GM21723 (cell line): ENCODE results near the gene WDR75.

ENCODE experiments used
- ATAC-seq: cut with Tn5 transposase; IDR thresholded peaks from one replicate; pipeline ENCODE4 v1.9.1; 2021; ENCODE audit warnings: mild to moderate bottlenecking, moderate library complexity; ENCODE audit not compliant: unreplicated experiment

The WDR75 gene

DNA sequence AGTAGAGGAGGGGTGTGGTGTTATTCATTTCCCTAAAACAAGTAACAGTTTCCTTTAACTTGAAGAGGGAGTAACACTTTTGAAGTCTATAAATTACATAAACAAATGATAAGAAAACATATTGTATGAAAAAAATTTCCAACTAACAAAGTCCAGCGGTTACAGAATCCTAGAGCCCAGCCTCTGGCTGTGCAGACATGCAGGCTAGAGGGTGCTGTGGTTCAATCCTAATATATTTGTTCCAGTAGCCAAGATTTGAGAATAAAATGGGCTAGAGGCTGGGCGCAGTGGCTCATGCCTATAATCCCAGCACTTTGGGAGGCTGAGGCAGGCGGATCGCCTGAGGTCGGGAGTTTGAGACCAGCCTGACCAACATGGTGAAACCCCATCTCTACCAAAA, 56.9 kb downstream of the WDR75 start:
- no peak for ATAC-seq

- ATAC-seq, result no peak
Measured at GRCh38 chr2:189499137-189499536, 57.9 kb downstream of the WDR75 start.

DNA sequence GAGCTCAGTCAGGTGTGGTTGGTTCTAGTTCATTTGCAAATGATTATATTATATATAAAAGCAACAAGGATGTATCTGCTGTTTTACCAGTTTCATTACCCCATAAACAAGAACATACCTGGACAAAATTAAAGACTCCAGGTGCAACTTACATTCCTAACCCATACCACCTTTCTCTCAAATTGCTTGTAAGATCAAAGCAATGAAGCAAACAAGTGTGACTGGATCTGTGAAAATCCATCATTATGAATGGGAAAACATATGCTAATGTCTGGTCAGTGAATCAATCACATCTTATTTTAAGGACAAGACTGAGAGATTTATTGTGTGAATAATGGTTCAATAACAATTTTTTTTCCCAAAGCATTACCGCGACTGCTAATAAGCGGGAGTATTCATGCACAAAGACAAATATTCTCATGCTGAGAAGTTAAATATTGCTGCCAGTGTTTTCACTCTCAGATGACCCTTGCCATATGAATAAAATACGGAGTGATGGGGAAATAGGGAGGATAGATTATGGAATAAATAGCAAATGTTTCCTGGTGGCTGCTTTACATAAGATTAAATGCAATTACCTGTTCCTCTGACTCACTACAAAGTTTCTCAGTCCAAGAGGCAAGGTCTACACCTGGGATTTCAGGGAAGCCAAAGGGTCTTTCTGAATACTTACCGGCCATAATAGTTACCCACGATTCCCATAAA, 59.3 kb downstream of the WDR75 start:
- ATAC-seq, result no peak

GRCh38 chr2:189501487-189501886, 60.2 kb downstream of the WDR75 start:
- ATAC-seq, result no peak

DNA sequence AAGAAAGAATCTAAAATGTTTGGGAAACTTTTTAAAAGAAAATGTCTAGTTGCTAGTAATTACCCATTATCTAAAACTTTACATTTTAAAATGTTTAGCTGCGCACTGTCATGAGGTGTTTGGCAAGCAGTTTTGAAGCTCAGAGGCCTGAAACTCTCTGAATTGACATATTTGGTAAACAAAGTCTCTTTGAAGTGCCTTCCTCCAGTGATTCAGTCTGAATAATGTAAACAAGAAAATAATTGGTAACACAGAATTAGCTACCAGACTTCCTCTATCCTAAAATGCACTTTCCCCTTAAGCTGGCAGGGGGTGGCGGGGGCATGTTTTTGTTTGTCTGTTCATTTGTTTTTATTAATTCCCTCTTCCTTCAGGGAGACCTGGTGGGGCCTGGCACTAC, 61.4 kb downstream of the WDR75 start:
- no peak for ATAC-seq

GRCh38 chr2:189504238-189504637, 63.0 kb downstream of the WDR75 start:
- no peak for ATAC-seq

DNA sequence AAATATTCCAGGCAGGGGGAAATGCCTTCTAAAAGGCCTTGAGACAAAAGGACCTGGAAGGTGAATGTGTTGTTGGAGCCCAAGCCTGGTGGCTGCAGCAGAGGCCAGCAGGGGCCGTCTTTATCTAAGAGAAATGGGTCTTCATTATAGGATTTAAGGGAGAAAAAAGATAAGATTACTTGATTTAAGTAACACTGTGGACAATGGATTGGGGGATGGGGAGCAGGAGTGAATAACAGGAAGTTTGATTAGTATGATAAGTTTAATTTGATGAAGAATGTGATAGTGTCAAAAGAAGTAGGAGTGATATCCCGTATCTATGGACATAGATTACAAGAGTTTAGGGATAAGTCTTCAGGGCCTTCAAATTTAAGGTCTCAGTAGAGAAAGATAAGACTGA, 64.2 kb downstream of the WDR75 start:
- no peak for ATAC-seq

GRCh38 chr2:189506514-189506976, 65.3 kb downstream of the WDR75 start:
- no peak for ATAC-seq

DNA sequence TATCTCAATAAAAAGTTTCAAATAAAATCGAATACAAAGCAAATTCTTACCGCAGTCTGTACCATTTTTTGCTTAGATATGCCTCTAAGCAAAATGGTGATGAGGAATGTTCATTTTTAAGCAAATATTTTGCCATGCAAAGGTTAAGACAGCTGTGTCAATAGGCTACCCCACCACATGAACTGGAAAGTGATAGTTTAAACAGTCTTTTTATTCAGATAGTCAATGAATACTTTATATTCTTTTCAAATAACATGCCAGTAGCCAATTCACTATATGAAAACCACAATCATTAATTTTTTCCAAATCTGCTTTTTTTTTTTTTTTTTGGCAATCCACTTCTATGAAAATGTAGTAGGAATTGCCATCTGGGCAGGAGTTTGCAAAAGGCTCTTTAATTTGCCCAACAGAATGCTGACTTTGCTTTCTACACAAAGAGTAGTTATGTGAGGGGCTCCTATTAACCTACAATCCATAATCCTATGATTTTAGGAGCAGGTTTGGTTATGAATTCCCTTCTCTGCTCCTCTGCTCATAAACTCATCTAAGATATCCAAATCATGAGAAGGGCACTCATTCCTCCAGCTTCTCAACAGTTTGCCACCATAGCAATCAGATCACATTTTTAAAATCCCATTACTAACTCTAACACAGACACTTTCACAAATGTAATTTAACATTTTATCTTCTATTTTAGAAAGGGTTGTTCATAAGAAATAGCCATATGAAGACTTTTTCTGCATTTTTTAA, 70.1 kb downstream of the WDR75 start:
- no peak for ATAC-seq

DNA sequence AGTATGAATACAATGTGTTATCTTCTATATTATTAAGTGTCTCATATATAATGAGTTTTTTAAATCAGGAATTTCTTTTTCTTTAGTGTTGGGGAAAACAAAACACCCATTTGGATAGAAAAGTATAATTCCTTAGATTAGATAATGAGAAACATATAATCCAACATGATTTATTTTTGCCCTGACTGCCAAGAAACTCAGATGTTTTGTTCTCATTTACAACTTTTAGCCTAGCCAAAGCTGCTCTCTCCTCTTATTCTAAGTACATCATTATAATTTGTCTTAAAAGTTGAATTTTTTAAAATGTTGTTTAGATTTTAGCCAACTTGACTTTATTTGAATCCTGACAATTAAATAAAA, 70.7 kb downstream of the WDR75 start:
- no peak for ATAC-seq

DNA sequence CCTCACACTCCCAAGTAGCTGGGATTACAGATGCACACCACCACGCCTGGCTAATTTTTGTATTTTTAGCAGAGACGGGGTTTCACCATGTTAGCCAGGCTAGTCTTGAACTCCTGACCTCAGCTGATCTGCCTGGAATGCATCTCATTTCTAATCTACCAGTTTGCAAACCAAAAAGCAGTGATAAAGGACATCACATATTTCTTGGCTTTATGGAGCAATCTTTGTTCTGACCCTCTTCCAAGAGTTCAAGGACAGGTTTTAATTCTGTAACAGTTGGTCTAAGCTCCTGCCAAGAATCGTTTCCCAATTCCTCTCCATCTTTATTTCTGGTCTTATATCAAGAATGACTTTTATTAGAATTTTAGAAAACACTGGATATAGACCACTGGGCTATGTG, 71.6 kb downstream of the WDR75 start:
- ATAC-seq, result no peak

- no peak for ATAC-seq
Measured at GRCh38 chr2:189514104-189514503, 72.8 kb downstream of the WDR75 start.

- no peak for ATAC-seq
Measured at GRCh38 chr2:189515264-189515663, 74.0 kb downstream of the WDR75 start.

GRCh38 chr2:189516546-189516945, 75.3 kb downstream of the WDR75 start:
- ATAC-seq, result no peak

DNA sequence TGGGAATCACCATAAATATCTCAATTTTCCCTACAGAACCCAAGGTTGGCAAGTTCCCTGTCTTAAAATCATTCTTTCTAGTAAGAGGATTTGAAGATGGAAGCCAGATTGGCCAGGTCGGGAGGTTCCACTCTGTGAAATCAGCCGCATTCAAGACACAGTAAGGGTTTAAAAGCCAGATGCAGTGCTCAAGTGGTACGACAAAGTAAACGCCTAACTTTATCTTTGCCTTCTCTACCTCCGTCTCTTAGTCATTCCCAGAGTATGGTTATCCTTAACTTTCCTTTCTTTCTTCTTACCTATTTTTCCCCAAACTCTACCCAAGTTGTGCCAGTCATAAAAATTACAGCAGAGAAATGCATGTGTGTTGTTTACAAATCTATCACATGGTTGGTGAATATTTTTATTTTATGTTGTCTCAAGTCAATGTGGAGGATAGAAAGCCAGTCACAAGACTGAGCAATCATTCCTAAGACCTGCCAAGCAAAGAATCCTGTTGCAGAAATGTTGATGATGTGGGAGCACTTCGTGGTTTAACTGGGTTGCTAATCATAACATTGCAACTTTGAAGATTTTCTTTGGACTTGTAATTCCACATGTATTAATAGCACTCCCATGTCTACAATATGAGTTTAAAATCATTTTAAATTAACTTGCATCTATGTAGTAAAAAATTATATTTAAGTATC, 76.7 kb downstream of the WDR75 start:
- no peak for ATAC-seq

DNA sequence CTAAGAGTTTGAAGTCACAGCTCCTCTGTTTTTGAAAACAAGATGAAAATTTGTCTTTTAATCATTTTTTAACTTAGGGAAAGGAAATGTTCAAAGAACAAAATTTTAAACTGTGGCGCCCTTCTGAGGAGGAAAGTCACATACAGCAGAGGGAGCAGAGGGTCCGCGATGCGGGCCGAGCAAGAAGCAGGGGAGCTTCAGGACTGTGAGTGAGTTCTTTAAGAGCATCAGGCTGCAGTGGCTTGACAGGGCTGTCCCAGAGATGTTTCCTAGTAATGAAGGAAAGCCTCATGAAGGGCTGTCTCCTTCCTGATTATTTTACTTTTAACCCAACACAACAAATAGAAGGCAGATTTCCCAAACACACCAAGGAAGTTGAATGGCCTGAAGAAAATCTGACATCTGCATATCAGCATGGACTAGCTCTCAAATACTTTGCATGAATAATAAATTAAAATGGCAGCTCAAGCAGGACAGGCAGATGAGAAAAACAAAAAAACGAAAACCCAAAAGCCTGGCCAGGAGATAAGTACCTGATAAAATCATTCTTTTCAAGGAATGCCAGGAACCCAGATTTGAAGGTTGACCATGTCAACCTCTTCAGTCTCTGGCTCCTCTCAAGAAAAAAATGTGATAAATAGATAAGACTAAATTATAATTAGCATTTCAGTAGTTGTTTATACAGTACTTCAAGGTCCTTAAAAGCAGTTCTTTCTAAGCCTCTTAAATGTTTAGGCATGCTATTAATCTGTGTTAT, 78.5 kb downstream of the WDR75 start:
- no peak for ATAC-seq

DNA sequence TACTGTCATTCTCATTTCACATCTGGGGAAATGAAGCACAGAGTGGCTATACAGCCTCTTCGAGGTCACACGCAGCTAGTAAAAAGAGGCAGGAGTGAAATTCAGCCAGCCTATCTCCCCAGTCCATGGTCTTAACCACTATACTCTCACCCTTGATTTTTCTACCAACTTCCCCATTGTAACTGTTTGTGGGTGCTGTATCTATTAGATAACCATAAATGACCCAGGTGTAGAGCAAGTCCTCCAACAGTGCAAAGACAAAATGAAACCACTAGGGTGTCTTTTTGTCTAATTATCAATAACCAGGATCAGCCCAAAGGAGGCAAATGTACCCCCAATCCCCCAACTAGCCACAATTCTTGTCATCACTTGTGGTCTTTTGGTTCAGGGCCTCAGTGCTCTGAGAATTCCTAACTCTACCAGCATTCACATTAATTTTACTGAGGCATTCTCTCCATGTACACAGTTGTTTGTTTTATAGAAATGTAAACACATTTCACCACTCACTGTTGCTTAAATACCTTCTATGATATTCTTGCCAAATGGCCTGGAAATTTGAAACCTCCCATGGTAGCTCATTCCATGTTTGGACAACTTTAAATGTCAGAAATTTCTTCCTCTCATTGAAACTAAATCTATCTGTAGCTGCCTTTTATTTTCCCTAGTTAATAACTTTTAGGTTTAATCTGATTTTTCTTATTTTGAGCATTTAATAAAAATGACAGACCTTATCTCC, 80.6 kb downstream of the WDR75 start:
- ATAC-seq, result no peak

- ATAC-seq, result no peak
Measured at GRCh38 chr2:189522435-189523151, 81.3 kb downstream of the WDR75 start.

GRCh38 chr2:189524746-189525145, 83.5 kb downstream of the WDR75 start:
- no peak for ATAC-seq
